Heart left ventricle (tissue), 13 donors: ENCODE results near the gene METTL27.
"Not testable (repeated sequence)": the region's sequence is repeated elsewhere in the genome, so short reads cannot be mapped to it uniquely, and the experiment has no call there.

Experiments
- CTCF ChIP-seq, 12 donors: fragments of 200-600 bp; sonication (generic) in 4 of 12; IDR thresholded peaks; one replicate each; pipeline versions ENCODE4 v1.5.0 to v1.8.0; 2018 to 2022; ENCODE audit warnings: antibody characterized with exemption in 12 of 12, mild to moderate bottlenecking in 5 of 12
- POLR2A ChIP-seq, 2 donors: fragments of 450-650 bp; IDR thresholded peaks; one replicate each; pipeline ENCODE4 v1.6.1; 2017; ENCODE audit warnings: antibody characterized with exemption in 2 of 2, mild to moderate bottlenecking in 2 of 2, moderate library complexity in 2 of 2
- donor health status: ischemic (EF 13 %, LVEDD 7.1; RV severe dilation, severe dysfunction).
- donor health status: DM: no; HTN: yes; CAD: no.
- donor health status: DM: no; HTN: no; CAD: no.
- donor health status: ischemic (EF 25% LVEDD 6.9; RV normal size, moderate dysfunction).
- donor health status: ischemic (EF 25% LVEDD 5.7; RV mildly dilated, moderate dysfunction).
- donor health status: ischemic (EF 35%, LVEDD 5.7; RV mildly dilated, moderate dysfunction).
- donor health status: nonischemic (EF 11% LVEDD 7.7; RV severe dilation, severe dysfunction).
- donor health status: DM: yes; HTN: yes; CAD: no.
- donor health status: PGD.
- donor health status: ischemic (EF 29% LVEDD 5.4; RV normal size, mild dysfunction).
- donor health status: nonischemic (EF 23%, LVEDD 6.1; RV moderate dilation, normal function).

GRCh38 chr7:73821597-73822285 lies 20.6 kb downstream of the METTL27 start:
- not testable (repeated sequence) for TF ChIP-seq CTCF, POLR2A (IDR thresholded peaks at IDR 0.05)
